Hepatocyte (in vitro differentiated cells): Measurements from ENCODE around the gene ANKRD66. TPM values are rescaled to one million over a fixed set of nuclear protein-coding genes. Genes with fewer than 3 reads are reported as not detected.

Source experiments
- DNase-seq: peaks from one replicate; pipeline ENCODE4 v3.0.0-alpha.2; 2016; ENCODE audit warnings: low spot score
- H2AFZ ChIP-seq: fragments of 200-600 bp; sonication (generic); 2 replicates; pipeline ENCODE4 v1.6.0; 2016; ENCODE audit warnings: antibody characterized with exemption, mild to moderate bottlenecking
- H3K27ac ChIP-seq: fragments of 200-600 bp; sonication (generic); 2 replicates; pipeline ENCODE4 v1.5.1; 2016; ENCODE audit warnings: mild to moderate bottlenecking
- H3K27me3 ChIP-seq: fragments of 200-600 bp; sonication (generic); 2 replicates; pipeline ENCODE4 v1.6.1; 2016
- H3K36me3 ChIP-seq: fragments of 200-600 bp; sonication (generic); replicated peaks from 2 replicates; pipeline ENCODE4 v1.5.1; 2016; ENCODE audit warnings: low read depth; ENCODE audit not compliant: insufficient read depth
- H3K4me1 ChIP-seq: fragments of 200-600 bp; sonication (generic); 2 replicates; pipeline ENCODE4 v1.5.1; 2016; ENCODE audit warnings: mild to moderate bottlenecking, moderate library complexity; ENCODE audit not compliant: insufficient read depth
- H3K4me2 ChIP-seq: fragments of 200-600 bp; sonication (generic); 2 replicates; pipeline ENCODE4 v1.6.0; 2016
- H3K4me3 ChIP-seq: fragments of 200-600 bp; sonication (generic); 2 replicates; pipeline ENCODE4 v1.5.1; 2016; ENCODE audit warnings: mild to moderate bottlenecking
- H3K79me2 ChIP-seq: fragments of 200-600 bp; sonication (generic); 2 replicates; pipeline ENCODE4 v1.6.0; 2017; ENCODE audit warnings: mild to moderate bottlenecking
- H3K9me2 ChIP-seq: fragments of 200-600 bp; sonication (generic); replicated peaks from 2 replicates; pipeline ENCODE4 v1.6.0; 2017; ENCODE audit warnings: mild to moderate bottlenecking; ENCODE audit not compliant: insufficient read depth
- H3K9me3 ChIP-seq: fragments of 200-600 bp; sonication (generic); 2 replicates; pipeline ENCODE4 v1.5.1; 2016; ENCODE audit warnings: low read depth, mild to moderate bottlenecking
- H4K20me1 ChIP-seq: fragments of 200-600 bp; sonication (generic); 2 replicates; pipeline ENCODE4 v1.6.0; 2016; ENCODE audit warnings: mild to moderate bottlenecking; ENCODE audit not compliant: insufficient read depth, poor library complexity, severe bottlenecking
- CTCF ChIP-seq: fragments of 200-600 bp; sonication (generic); IDR thresholded peaks from 2 replicates; pipeline ENCODE4 v1.5.1; 2016; ENCODE audit warnings: antibody characterized with exemption, mild to moderate bottlenecking; ENCODE audit not compliant: poor library complexity
- EZH2 ChIP-seq: fragments of 200-600 bp; sonication (generic); IDR thresholded peaks from 2 replicates; pipeline ENCODE4 v1.6.1; 2016; ENCODE audit warnings: antibody characterized with exemption, mild to moderate bottlenecking, borderline replicate concordance
- EZH2phosphoT487 ChIP-seq: fragments of 200-600 bp; sonication (generic); IDR thresholded peaks from one replicate; pipeline ENCODE4 v1.6.1; 2018; ENCODE audit warnings: antibody characterized with exemption, mild to moderate bottlenecking, low read depth, moderate library complexity; ENCODE audit not compliant: unreplicated experiment, severe bottlenecking
- WGBS: methylation state at CpG from one replicate; pipeline ENCODE4 v1.1.6; 2016; ENCODE audit warnings: low lambda C conversion rate; ENCODE audit errors: missing lambda C conversion rate; 5-methylcytosine and 5-hydroxymethylcytosine counted together
- polyA plus RNA-seq: library from polyadenylated mRNA; unstranded; fragments of >200 nt; fragmentation: Nextera tagmentation; extraction: Ambion mirVana; gene quantifications from 2 replicates; pipeline ENCODE4 v1.2.1, GENCODE V29; 2016
- total RNA-seq: library from RNA; depleted of rRNA; stranded (reverse); fragments of >200 nt; gene quantifications from 2 replicates; pipeline ENCODE4 v1.2.3, GENCODE V29; 2014

Gene ANKRD66
- total and polyA plus RNA-seq, 2 experiments from 2014 or later, result not detected

GRCh38 chr6:46756469-46757213, 9.9 kb downstream of the ANKRD66 start:
- Histone ChIP-seq H3K4me1 (no peaks in the 10 kb centered on the region), H3K79me2 (no peaks in the 10 kb centered on the region), H3K4me3 (no peak overlapping the region), H3K36me3 (no peaks in the 10 kb centered on the region), H3K4me2 (no peak overlapping the region), H4K20me1 (no peaks in the 10 kb centered on the region), H3K9me2 (no peaks in the 10 kb centered on the region), H3K27me3 (no peaks in the 10 kb centered on the region), H3K9me3 (no peaks in the 10 kb centered on the region), H3K27ac (no peak overlapping the region), H2AFZ (no peak overlapping the region)
- 59% methylated on average over 7 of the region's 7 CpGs for WGBS
- DNase-seq, result no peak
- TF ChIP-seq EZH2 (no peak), EZH2phosphoT487 (no peak), CTCF (no peak)

- no peaks in the 10 kb centered on the region for H3K4me1 ChIP-seq
- H3K36me3 ChIP-seq, result no peaks in the 10 kb centered on the region
- no peaks in the 10 kb centered on the region for H3K9me2 ChIP-seq
- TF ChIP-seq EZH2 (no peak), EZH2phosphoT487 (no peak), CTCF (no peak)
- no peak overlapping the region for H3K4me3 ChIP-seq
- no peak overlapping the region for H2AFZ ChIP-seq
- H3K4me2 ChIP-seq, result no peak overlapping the region
- no peaks in the 10 kb centered on the region for H3K27me3 ChIP-seq
- no peaks in the 10 kb centered on the region for H3K79me2 ChIP-seq
- no peaks in the 10 kb centered on the region for H3K9me3 ChIP-seq
- DNase-seq, result no peak
- no peak overlapping the region for H3K27ac ChIP-seq
- no peaks in the 10 kb centered on the region for H4K20me1 ChIP-seq
- WGBS, result 76% methylated on average over 2 of the region's 2 CpGs
These were observed 10.5 kb downstream of the ANKRD66 start for GRCh38 chr6:46757214-46757596.

- Histone ChIP-seq H3K27ac (no peak overlapping the region), H3K4me2 (no peak overlapping the region), H4K20me1 (no peaks in the 10 kb centered on the region)
These were observed 12.4 kb downstream of the ANKRD66 start for GRCh38 chr6:46758960-46759753.

More at GRCh38 chr6:46758960-46759753, 12.4 kb downstream of the ANKRD66 start:
- no peaks in the 10 kb centered on the region for H3K27me3 ChIP-seq
- no peak overlapping the region for H2AFZ ChIP-seq
- no peaks in the 10 kb centered on the region for H3K9me3 ChIP-seq
- H3K4me3 ChIP-seq, result no peak overlapping the region
- no peaks in the 10 kb centered on the region for H3K9me2 ChIP-seq
- no peaks in the 10 kb centered on the region for H3K79me2 ChIP-seq
- WGBS, result 91% methylated on average over 4 of the region's 4 CpGs
- TF ChIP-seq CTCF (no peak), EZH2phosphoT487 (no peak), EZH2 (no peak)
- no peak for DNase-seq
- no peaks in the 10 kb centered on the region for H3K4me1 ChIP-seq
- H3K36me3 ChIP-seq, result no peaks in the 10 kb centered on the region
